Lower leg skin (tissue), 3 donors: ENCODE results near the gene BRINP1.

Source experiments
- CTCF ChIP-seq, 3 donors: fragments of 450-650 bp; IDR thresholded peaks; one replicate each; pipeline ENCODE4 v1.5.1; 2016; ENCODE audit warnings: antibody characterized with exemption in 3 of 3, mild to moderate bottlenecking in 3 of 3, moderate library complexity in 2 of 3
- POLR2A ChIP-seq, 2 donors: fragments of 450-650 bp; IDR thresholded peaks; one replicate each; pipeline ENCODE4 v1.6.1; 2016 to 2017; ENCODE audit warnings: antibody characterized with exemption in 2 of 2, mild to moderate bottlenecking in 1 of 2, moderate library complexity in 1 of 2

- no peak for TF ChIP-seq POLR2A (IDR thresholded peaks at IDR 0.05)
- TF ChIP-seq CTCF (IDR thresholded peaks at IDR 0.05), result no peak
These were observed 31.7 kb downstream of the BRINP1 start for GRCh38 chr9:119337573-119337972.
